ENCODE results near the gene CIZ1.

Gene CIZ1

GRCh38 chr9:128142596-128142995 is 48.8 kb downstream of the CIZ1 start:
- DNase-seq (ENCODE audit: low read depth): no peak
- H3K4me3 ChIP-seq (ENCODE audit: low read depth, low read length): no peak overlapping the region
- TF ChIP-seq POLR2A (IDR thresholded peaks at IDR 0.05; ENCODE audit: extremely low read depth, insufficient read length) (no peak), MAX (IDR thresholded peaks at IDR 0.05; ENCODE audit: low read depth, low read length) (no peak), CTCF (IDR thresholded peaks at IDR 0.05; ENCODE audit: low read depth, low read length) (no peak), MYC (IDR thresholded peaks at IDR 0.05; ENCODE audit: low read depth, low read length) (no peak)

GRCh38 chr9:128142061-128142460 is 49.3 kb downstream of the CIZ1 start:
- H3K4me3 ChIP-seq (ENCODE audit: low read depth, low read length): no peak overlapping the region
- TF ChIP-seq MYC (IDR thresholded peaks at IDR 0.05; ENCODE audit: low read depth, low read length): no peak
- TF ChIP-seq MAX (IDR thresholded peaks at IDR 0.05; ENCODE audit: low read depth, low read length): no peak
- no peak for TF ChIP-seq CTCF (IDR thresholded peaks at IDR 0.05; ENCODE audit: low read depth, low read length)
- no peak for TF ChIP-seq POLR2A (IDR thresholded peaks at IDR 0.05; ENCODE audit: extremely low read depth, insufficient read length)
- DNase-seq (ENCODE audit: low read depth): no peak

- no peak overlapping the region for H3K4me3 ChIP-seq (ENCODE audit: low read depth, low read length)
- DNase-seq (ENCODE audit: low read depth): no peak
- TF ChIP-seq MYC (IDR thresholded peaks at IDR 0.05; ENCODE audit: low read depth, low read length): no peak
- TF ChIP-seq POLR2A (IDR thresholded peaks at IDR 0.05; ENCODE audit: extremely low read depth, insufficient read length): no peak
- no peak for TF ChIP-seq CTCF (IDR thresholded peaks at IDR 0.05; ENCODE audit: low read depth, low read length)
- TF ChIP-seq MAX (IDR thresholded peaks at IDR 0.05; ENCODE audit: low read depth, low read length): no peak
Measured at GRCh38 chr9:128141604-128142003, 49.8 kb downstream of the CIZ1 start.

- H3K4me3 ChIP-seq (ENCODE audit: low read depth, low read length): no peak overlapping the region
- no peak for DNase-seq (ENCODE audit: low read depth)
- TF ChIP-seq CTCF (IDR thresholded peaks at IDR 0.05; ENCODE audit: low read depth, low read length) (no peak), MAX (IDR thresholded peaks at IDR 0.05; ENCODE audit: low read depth, low read length) (no peak), POLR2A (IDR thresholded peaks at IDR 0.05; ENCODE audit: extremely low read depth, insufficient read length) (no peak), MYC (IDR thresholded peaks at IDR 0.05; ENCODE audit: low read depth, low read length) (no peak)
Measured at GRCh38 chr9:128139621-128140020, 51.8 kb downstream of the CIZ1 start.

- H3K4me3 ChIP-seq (ENCODE audit: low read depth, low read length): no peak overlapping the region
- TF ChIP-seq CTCF (IDR thresholded peaks at IDR 0.05; ENCODE audit: low read depth, low read length) (no peak), MAX (IDR thresholded peaks at IDR 0.05; ENCODE audit: low read depth, low read length) (no peak), POLR2A (IDR thresholded peaks at IDR 0.05; ENCODE audit: extremely low read depth, insufficient read length) (no peak), MYC (IDR thresholded peaks at IDR 0.05; ENCODE audit: low read depth, low read length) (no peak)
- no peak for DNase-seq (ENCODE audit: low read depth)
Measured at GRCh38 chr9:128138001-128138400, 53.4 kb downstream of the CIZ1 start.

Measured in NB4 (cell line).